GM19438 (cell line): Measurements from ENCODE around the gene SLC45A3.

Experiments
- ATAC-seq: cut with Tn5 transposase; IDR thresholded peaks from one replicate; pipeline ENCODE4 v1.9.1; 2021; ENCODE audit warnings: low read depth; ENCODE audit not compliant: unreplicated experiment

SLC45A3 gene

DNA sequence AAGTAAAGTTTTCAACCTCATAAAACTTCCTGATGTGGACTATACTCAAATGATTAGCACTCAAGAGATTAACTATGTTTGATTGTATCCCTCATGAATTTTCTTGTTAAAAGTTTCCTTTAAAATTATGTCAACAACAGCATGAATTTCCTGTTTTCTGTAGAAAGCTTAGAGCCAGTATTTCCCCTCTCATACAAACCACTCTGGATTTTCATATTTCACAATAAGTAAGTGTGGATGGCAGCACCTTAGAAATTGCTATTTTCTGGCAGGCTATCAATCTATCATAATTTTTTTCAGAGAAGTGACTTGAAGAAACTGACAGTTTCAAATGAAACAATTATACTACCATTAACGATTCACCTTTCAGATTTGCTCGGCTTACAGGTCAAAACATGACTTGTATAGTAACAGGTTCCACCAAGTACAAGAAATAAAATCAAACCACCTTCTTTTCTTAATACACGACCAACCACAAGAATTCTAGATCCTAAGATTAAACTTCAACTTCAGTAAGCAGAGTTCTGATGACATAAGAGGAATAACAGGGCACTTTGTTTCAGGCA lies 69.3 kb downstream of the SLC45A3 start:
- no peak for ATAC-seq

- ATAC-seq, result no peak
Observed at GRCh38 chr1:205610036-205610435, 70.3 kb downstream of the SLC45A3 start.
